Calu3 (cell line): ENCODE data around the gene CCDC54. TPM values are rescaled to one million over a fixed set of nuclear protein-coding genes. Genes with fewer than 3 reads are reported as not detected.

Experiments used
- BruUV-seq: library from RNA; stranded (reverse); fragments of 400-500 nt; replicated peaks from 2 replicates; lab custom pipeline; 2021; lab: Mats Ljungman, UMichigan
- CTCF ChIA-PET: fragments of 300-600 bp; sonication (Branson Sonifier 250); formaldehyde crosslinking; loops from one replicate; lab custom pipeline; 2022; ENCODE audit warnings: antibody characterized with exemption; lab: Charles Lee
- DNase-seq: peaks from one replicate; pipeline ENCODE4 v3.0.0; 2022
- H3K27ac Mint-ChIP-seq: one replicate; pipeline ENCODE4 v1.8.0; 2022; ENCODE audit warnings: mixed read lengths; ENCODE audit not compliant: unreplicated experiment
- H3K27me3 Mint-ChIP-seq: one replicate; pipeline ENCODE4 v1.8.0; 2022; ENCODE audit warnings: mixed read lengths; ENCODE audit not compliant: unreplicated experiment
- H3K36me3 Mint-ChIP-seq: one replicate; pipeline ENCODE4 v1.8.0; 2022; ENCODE audit warnings: mild to moderate bottlenecking, moderate library complexity, mixed read lengths; ENCODE audit not compliant: insufficient read depth, unreplicated experiment
- H3K4me1 Mint-ChIP-seq: one replicate; pipeline ENCODE4 v1.8.0; 2022; ENCODE audit warnings: mild to moderate bottlenecking, low read depth, mixed read lengths; ENCODE audit not compliant: unreplicated experiment
- H3K4me3 Mint-ChIP-seq: one replicate; pipeline ENCODE4 v1.8.0; 2022; ENCODE audit warnings: mild to moderate bottlenecking, low read depth, moderate library complexity, mixed read lengths; ENCODE audit not compliant: unreplicated experiment
- H3K9me3 Mint-ChIP-seq: one replicate; pipeline ENCODE4 v1.8.0; 2022; ENCODE audit warnings: low read depth, mixed read lengths; ENCODE audit not compliant: unreplicated experiment
- CTCF ChIP-seq: fragments of 200-600 bp; IDR thresholded peaks from one replicate; pipeline ENCODE4 v1.8.0; 2022; ENCODE audit warnings: antibody characterized with exemption; ENCODE audit not compliant: unreplicated experiment
- intact Hi-C: fragments of 100-400 bp; cut with micrococcal nuclease; formaldehyde crosslinking; loops from one replicate; pipeline ENCODE4 v1.10.0; 2022; ENCODE audit not compliant: unreplicated experiment
- total RNA-seq: library from RNA; stranded (reverse); gene quantifications from 2 replicates; pipeline ENCODE4 v1.2.3, GENCODE V29; 2022

CCDC54 gene
- total RNA-seq, 1 experiment from 2014 or later, result not detected

- Mint-ChIP-seq H3K36me3 (peaks cover 5% of the 10 kb centered on the region), H3K27ac (no peak overlapping the region), H3K27me3 (no peaks in the 10 kb centered on the region), H3K4me3 (no peak overlapping the region), H3K4me1 (peaks cover 18% of the 10 kb centered on the region), H3K9me3 (no peaks in the 10 kb centered on the region)
- intact Hi-C loops, result no loop called here
- CTCF ChIA-PET, result no interaction called here
- BruUV-seq, result no TSS peak
- DNase-seq, result no peak
- no peak for TF ChIP-seq CTCF
These were observed 37.2 kb downstream of the CCDC54 start for GRCh38 chr3:107414325-107414964.

- intact Hi-C loops, result loop anchor here (2.0 kb wide), 1 partner anchor 39 kb away; the partner anchor contains the start of gene CCDC54
- Mint-ChIP-seq H3K27ac (no peak overlapping the region), H3K4me1 (peaks cover 23% of the 10 kb centered on the region), H3K27me3 (no peaks in the 10 kb centered on the region), H3K4me3 (no peak overlapping the region), H3K36me3 (peaks cover 5% of the 10 kb centered on the region), H3K9me3 (no peaks in the 10 kb centered on the region)
- CTCF ChIA-PET, result interaction anchor here (0.6 kb wide), 1 partner anchor 143 kb away, joined by 3 read pairs; no protein-coding TSS in a partner anchor
- BruUV-seq, result no TSS peak
- DNase-seq, result peak; percentile 22
- no peak for TF ChIP-seq CTCF
These were observed 38.9 kb downstream of the CCDC54 start for GRCh38 chr3:107416138-107416537.

DNA sequence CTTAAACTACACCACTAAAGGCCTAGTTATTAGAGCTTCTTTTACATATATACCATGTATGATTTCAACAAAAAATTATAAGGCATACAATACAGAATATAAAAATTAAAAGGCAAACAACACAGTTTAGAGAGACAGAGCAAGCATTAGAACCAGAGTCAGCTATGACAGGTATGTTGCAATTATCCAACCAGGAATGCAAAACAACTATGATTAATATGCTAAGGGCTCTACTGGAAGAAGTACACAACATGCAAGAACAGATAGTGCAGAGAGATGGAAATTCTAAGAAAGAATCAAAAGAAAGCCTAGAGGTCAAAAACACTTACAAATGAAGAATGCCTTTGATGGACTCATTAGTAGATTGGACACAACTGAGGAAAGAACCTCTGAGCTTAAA lies 39.6 kb downstream of the CCDC54 start:
- intact Hi-C loops, result loop anchor here (2.0 kb wide), 1 partner anchor 40 kb away; the partner anchor contains the start of gene CCDC54
- TF ChIP-seq CTCF, result no peak
- H3K36me3 Mint-ChIP-seq, result peaks cover 5% of the 10 kb centered on the region
- H3K4me3 Mint-ChIP-seq, result no peak overlapping the region
- no TSS peak for BruUV-seq
- H3K27me3 Mint-ChIP-seq, result no peaks in the 10 kb centered on the region
- no peak for DNase-seq
- CTCF ChIA-PET, result interaction anchor here (0.7 kb wide), 1 partner anchor 42 kb away, joined by 4 read pairs; no protein-coding TSS in a partner anchor
- H3K4me1 Mint-ChIP-seq, result peaks cover 26% of the 10 kb centered on the region
- no peaks in the 10 kb centered on the region for H3K9me3 Mint-ChIP-seq
- no peak overlapping the region for H3K27ac Mint-ChIP-seq

- CTCF ChIA-PET, result interaction anchor here (0.6 to 1.5 kb wide), 12 partner anchors 8 to 297 kb away, joined by 3 to 24 read pairs (median 4); no protein-coding TSS in a partner anchor
- intact Hi-C loops, result loop anchor here (2.0 to 5.0 kb wide), 3 partner anchors 74 to 148 kb away; partner anchors contain the start of gene BBX
- peak; percentile 29 for TF ChIP-seq CTCF
- Mint-ChIP-seq H3K4me1 (peaks cover 20% of the 10 kb centered on the region), H3K36me3 (peaks cover under 1% of the 10 kb centered on the region), H3K9me3 (no peaks in the 10 kb centered on the region), H3K4me3 (peak overlapping the region; percentile 59), H3K27me3 (no peaks in the 10 kb centered on the region), H3K27ac (peak overlapping the region; percentile 17)
- DNase-seq, result peak; percentile 28
- BruUV-seq, result no TSS peak
These were observed 44.0 kb downstream of the CCDC54 start for GRCh38 chr3:107421170-107421792.
